ENCODE results near the gene ITGB2. TPM values are rescaled to one million over a fixed set of nuclear protein-coding genes. Genes with fewer than 3 reads are reported as not detected.

The ITGB2 gene
- total RNA-seq, 1 donor from 2014 or later = 468 TPM

GRCh38 chr21:44966135-44967081 is 45.7 kb upstream of the ITGB2 start:
- ATAC-seq (peak; percentile 5 to 39), DNase-seq (peak; percentile 71)
- Histone ChIP-seq H3K27me3 (ENCODE audit: low read depth) (no peaks in the 10 kb centered on the region), H3K36me3 (peaks cover 5% of the 10 kb centered on the region), H3K27ac (peak overlapping the region; percentile 51), H3K9me3 (no peaks in the 10 kb centered on the region), H3K4me3 (no peak overlapping the region), H3K4me1 (peaks cover 66% of the 10 kb centered on the region)
- intact Hi-C loops (cut with DNase I) = no loop called here
- no peak for TF ChIP-seq CTCF (IDR thresholded peaks at IDR 0.05)

GRCh38 chr21:44965251-44966022 is 44.7 kb upstream of the ITGB2 start:
- peak; percentile 35 for DNase-seq
- H3K9me3 ChIP-seq = no peaks in the 10 kb centered on the region
- ATAC-seq = no peak
- TF ChIP-seq CTCF (IDR thresholded peaks at IDR 0.05) = no peak
- H3K4me1 ChIP-seq = peaks cover 66% of the 10 kb centered on the region
- H3K27me3 ChIP-seq (ENCODE audit: low read depth) = no peaks in the 10 kb centered on the region
- no peak overlapping the region for H3K27ac ChIP-seq
- intact Hi-C loops (cut with DNase I) = no loop called here
- H3K36me3 ChIP-seq = peaks cover 6% of the 10 kb centered on the region
- H3K4me3 ChIP-seq = no peak overlapping the region

- H3K27ac ChIP-seq = no peak overlapping the region
- TF ChIP-seq CTCF (IDR thresholded peaks at IDR 0.05) = no peak
Observed at GRCh38 chr21:44964381-44964780, 43.7 kb upstream of the ITGB2 start.

GRCh38 chr21:44962403-44962966 is 41.8 kb upstream of the ITGB2 start:
- Histone ChIP-seq H3K9me3 (no peaks in the 10 kb centered on the region), H3K36me3 (peaks cover 23% of the 10 kb centered on the region), H3K4me1 (peaks cover 62% of the 10 kb centered on the region), H3K27ac (peak overlapping the region; percentile 57), H3K27me3 (ENCODE audit: low read depth) (no peaks in the 10 kb centered on the region), H3K4me3 (no peak overlapping the region)
- ATAC-seq (peak; percentile 68 to 88), DNase-seq (peak; percentile 50)
- intact Hi-C loops (cut with DNase I) = no loop called here
- TF ChIP-seq CTCF (IDR thresholded peaks at IDR 0.05) = no peak

More at GRCh38 chr21:44964381-44964780, 43.7 kb upstream of the ITGB2 start:
- H3K4me3 ChIP-seq = no peak overlapping the region
- ATAC-seq = no peak
- peaks cover 66% of the 10 kb centered on the region for H3K4me1 ChIP-seq
- H3K36me3 ChIP-seq = peaks cover 12% of the 10 kb centered on the region
- no peaks in the 10 kb centered on the region for H3K27me3 ChIP-seq (ENCODE audit: low read depth)
- intact Hi-C loops (cut with DNase I) = no loop called here
- DNase-seq = peak; percentile 34
- no peaks in the 10 kb centered on the region for H3K9me3 ChIP-seq

All from lower lobe of right lung (tissue), 2 donors.